ENCODE results near the gene DOCK10.

Gene DOCK10

GRCh38 chr2:224751996-224752698, 290.1 kb downstream of the DOCK10 start:
- no peak overlapping the region for H2AFZ ChIP-seq (ENCODE audit: low read length)
- no CpG with 5 or more reads among the region's 5 CpGs for WGBS, 2 donors (ENCODE audit: extremely low coverage in 2 of 2, insufficient read length in 2 of 2, insufficient replicate concordance in 1 of 2)

GRCh38 chr2:224749136-224749535, 293.1 kb downstream of the DOCK10 start:
- DNase-seq (ENCODE audit: low spot score), result no peak
- H3K14ac ChIP-seq (ENCODE audit: low read length), result no peak overlapping the region
- H3K4me1 ChIP-seq (ENCODE audit: control insufficient read depth in 2 of 2, insufficient read depth in 1 of 2, low read depth in 1 of 2, low read length in 2 of 2), result no peaks in the 10 kb centered on the region
- H3K36me3 ChIP-seq (replicated peaks in 1 of 2; ENCODE audit: control insufficient read depth in 2 of 2, insufficient read depth in 2 of 2, low read length in 2 of 2), result no peaks in the 10 kb centered on the region
- no peaks in the 10 kb centered on the region for H3K79me1 ChIP-seq (ENCODE audit: low read depth, low read length)
- H2BK120ac ChIP-seq (ENCODE audit: low read depth, low read length), result no peak overlapping the region
- no peak overlapping the region for H3K4ac ChIP-seq (ENCODE audit: low read length)
- WGBS, 2 donors (ENCODE audit: extremely low coverage in 2 of 2, insufficient read length in 2 of 2, insufficient replicate concordance in 1 of 2), result no CpG with 5 or more reads among the region's 1 CpG
- no peak overlapping the region for H2AFZ ChIP-seq (ENCODE audit: low read length)
- no peak overlapping the region for H3K27ac ChIP-seq (replicated peaks; ENCODE audit: low read length)
- no peak overlapping the region for H3K18ac ChIP-seq (ENCODE audit: low read length)
- no peak overlapping the region for H2BK12ac ChIP-seq (ENCODE audit: low read length)
- H3K4me3 ChIP-seq (ENCODE audit: low read length in 2 of 2), result no peak overlapping the region
- no peak overlapping the region for H3K23ac ChIP-seq (ENCODE audit: low read depth, low read length, poor library complexity)
- no peak overlapping the region for H3K9ac ChIP-seq (ENCODE audit: low read depth, low read length, poor library complexity)
- no peak overlapping the region for H4K8ac ChIP-seq (ENCODE audit: low read depth, low read length)
- no peaks in the 10 kb centered on the region for H3K27me3 ChIP-seq (ENCODE audit: control insufficient read depth in 3 of 3, insufficient read depth in 3 of 3, low read depth in 1 of 3, low read length in 3 of 3)
- H4K91ac ChIP-seq (ENCODE audit: low read depth, low read length, poor library complexity), result no peak overlapping the region
- H3K9me3 ChIP-seq (replicated peaks in 1 of 2; ENCODE audit: control insufficient read depth in 2 of 2, insufficient read depth in 1 of 2, low read depth in 1 of 2, low read length in 2 of 2), result no peaks in the 10 kb centered on the region
- no peak overlapping the region for H2BK15ac ChIP-seq (ENCODE audit: low read length)
- no peak overlapping the region for H2BK5ac ChIP-seq (ENCODE audit: low read length)
- no peak overlapping the region for H3K4me2 ChIP-seq (ENCODE audit: insufficient read depth, low read length, poor library complexity, severe bottlenecking)
- no peak overlapping the region for H2AK5ac ChIP-seq (ENCODE audit: low read depth, low read length)

More at GRCh38 chr2:224751996-224752698, 290.1 kb downstream of the DOCK10 start:
- Histone ChIP-seq H2BK15ac (ENCODE audit: low read length) (no peak overlapping the region), H2BK5ac (ENCODE audit: low read length) (no peak overlapping the region), H3K79me1 (ENCODE audit: low read depth, low read length) (no peaks in the 10 kb centered on the region), H3K23ac (ENCODE audit: low read depth, low read length, poor library complexity) (no peak overlapping the region), H3K27ac (replicated peaks; ENCODE audit: low read length) (no peak overlapping the region), H4K91ac (ENCODE audit: low read depth, low read length, poor library complexity) (no peak overlapping the region), H4K8ac (ENCODE audit: low read depth, low read length) (no peak overlapping the region), H2BK120ac (ENCODE audit: low read depth, low read length) (no peak overlapping the region), H3K4me2 (ENCODE audit: insufficient read depth, low read length, poor library complexity, severe bottlenecking) (no peak overlapping the region), H3K9ac (ENCODE audit: low read depth, low read length, poor library complexity) (no peak overlapping the region), H3K18ac (ENCODE audit: low read length) (no peak overlapping the region), H3K4me1 (ENCODE audit: control insufficient read depth in 2 of 2, insufficient read depth in 1 of 2, low read depth in 1 of 2, low read length in 2 of 2) (no peaks in the 10 kb centered on the region), H3K9me3 (replicated peaks in 1 of 2; ENCODE audit: control insufficient read depth in 2 of 2, insufficient read depth in 1 of 2, low read depth in 1 of 2, low read length in 2 of 2) (no peaks in the 10 kb centered on the region), H3K27me3 (ENCODE audit: control insufficient read depth in 3 of 3, insufficient read depth in 3 of 3, low read depth in 1 of 3, low read length in 3 of 3) (no peaks in the 10 kb centered on the region), H2BK12ac (ENCODE audit: low read length) (no peak overlapping the region), H3K4me3 (ENCODE audit: low read length in 2 of 2) (no peak overlapping the region), H2AK5ac (ENCODE audit: low read depth, low read length) (no peak overlapping the region), H3K4ac (ENCODE audit: low read length) (no peak overlapping the region), H3K36me3 (replicated peaks in 1 of 2; ENCODE audit: control insufficient read depth in 2 of 2, insufficient read depth in 2 of 2, low read length in 2 of 2) (no peaks in the 10 kb centered on the region), H3K14ac (ENCODE audit: low read length) (no peak overlapping the region)
- no peak for DNase-seq (ENCODE audit: low spot score)

- H3K18ac ChIP-seq (ENCODE audit: low read length), result peak overlapping the region; percentile 75
- H4K91ac ChIP-seq (ENCODE audit: low read depth, low read length, poor library complexity), result no peak overlapping the region
- H3K23ac ChIP-seq (ENCODE audit: low read depth, low read length, poor library complexity), result no peak overlapping the region
- H3K27me3 ChIP-seq (ENCODE audit: control insufficient read depth in 3 of 3, insufficient read depth in 3 of 3, low read depth in 1 of 3, low read length in 3 of 3), result no peaks in the 10 kb centered on the region
- peak overlapping the region; percentile 43 for H4K8ac ChIP-seq (ENCODE audit: low read depth, low read length)
- H3K9ac ChIP-seq (ENCODE audit: low read depth, low read length, poor library complexity), result no peak overlapping the region
- H2BK5ac ChIP-seq (ENCODE audit: low read length), result no peak overlapping the region
- peak overlapping the region; percentile 8 for H2AFZ ChIP-seq (ENCODE audit: low read length)
- H3K9me3 ChIP-seq (replicated peaks in 1 of 2; ENCODE audit: control insufficient read depth in 2 of 2, insufficient read depth in 1 of 2, low read depth in 1 of 2, low read length in 2 of 2), result no peaks in the 10 kb centered on the region
- H2BK120ac ChIP-seq (ENCODE audit: low read depth, low read length), result no peak overlapping the region
- no peak overlapping the region for H3K4me2 ChIP-seq (ENCODE audit: insufficient read depth, low read length, poor library complexity, severe bottlenecking)
- no peak overlapping the region for H3K27ac ChIP-seq (replicated peaks; ENCODE audit: low read length)
- H3K4me3 ChIP-seq (ENCODE audit: low read length in 2 of 2), result no peak overlapping the region
- no peak overlapping the region for H2BK12ac ChIP-seq (ENCODE audit: low read length)
- H3K4ac ChIP-seq (ENCODE audit: low read length), result no peak overlapping the region
- WGBS, 2 donors (ENCODE audit: extremely low coverage in 2 of 2, insufficient read length in 2 of 2, insufficient replicate concordance in 1 of 2), result no CpG with 5 or more reads among the region's 4 CpGs
- no peak for DNase-seq (ENCODE audit: low spot score)
- no peaks in the 10 kb centered on the region for H3K4me1 ChIP-seq (ENCODE audit: control insufficient read depth in 2 of 2, insufficient read depth in 1 of 2, low read depth in 1 of 2, low read length in 2 of 2)
- no peak overlapping the region for H2BK15ac ChIP-seq (ENCODE audit: low read length)
- H2AK5ac ChIP-seq (ENCODE audit: low read depth, low read length), result no peak overlapping the region
- H3K14ac ChIP-seq (ENCODE audit: low read length), result no peak overlapping the region
- H3K79me1 ChIP-seq (ENCODE audit: low read depth, low read length), result no peaks in the 10 kb centered on the region
- no peaks in the 10 kb centered on the region for H3K36me3 ChIP-seq (replicated peaks in 1 of 2; ENCODE audit: control insufficient read depth in 2 of 2, insufficient read depth in 2 of 2, low read length in 2 of 2)
Observed at GRCh38 chr2:224747765-224748164, 294.5 kb downstream of the DOCK10 start.

GRCh38 chr2:224736227-224736626, 306.0 kb downstream of the DOCK10 start:
- WGBS, 2 donors (ENCODE audit: extremely low coverage in 2 of 2, insufficient read length in 2 of 2, insufficient replicate concordance in 1 of 2), result no CpG with 5 or more reads among the region's 1 CpG
- no peak overlapping the region for H3K9ac ChIP-seq (ENCODE audit: low read depth, low read length, poor library complexity)
- H3K23ac ChIP-seq (ENCODE audit: low read depth, low read length, poor library complexity), result no peak overlapping the region
- no peak overlapping the region for H2AFZ ChIP-seq (ENCODE audit: low read length)
- no peak overlapping the region for H3K4me3 ChIP-seq (ENCODE audit: low read length in 2 of 2)
- H3K4ac ChIP-seq (ENCODE audit: low read length), result no peak overlapping the region
- H2BK120ac ChIP-seq (ENCODE audit: low read depth, low read length), result no peak overlapping the region
- H3K27me3 ChIP-seq (ENCODE audit: control insufficient read depth in 3 of 3, insufficient read depth in 3 of 3, low read depth in 1 of 3, low read length in 3 of 3), result no peaks in the 10 kb centered on the region
- H3K79me1 ChIP-seq (ENCODE audit: low read depth, low read length), result no peaks in the 10 kb centered on the region
- no peak overlapping the region for H4K91ac ChIP-seq (ENCODE audit: low read depth, low read length, poor library complexity)
- H3K14ac ChIP-seq (ENCODE audit: low read length), result no peak overlapping the region
- DNase-seq (ENCODE audit: low spot score), result no peak
- H3K36me3 ChIP-seq (replicated peaks in 1 of 2; ENCODE audit: control insufficient read depth in 2 of 2, insufficient read depth in 2 of 2, low read length in 2 of 2), result no peaks in the 10 kb centered on the region
- no peak overlapping the region for H2AK5ac ChIP-seq (ENCODE audit: low read depth, low read length)
- H2BK15ac ChIP-seq (ENCODE audit: low read length), result no peak overlapping the region
- no peak overlapping the region for H4K8ac ChIP-seq (ENCODE audit: low read depth, low read length)
- no peak overlapping the region for H3K18ac ChIP-seq (ENCODE audit: low read length)
- no peak overlapping the region for H3K27ac ChIP-seq (replicated peaks; ENCODE audit: low read length)
- H2BK12ac ChIP-seq (ENCODE audit: low read length), result no peak overlapping the region
- H3K9me3 ChIP-seq (replicated peaks in 1 of 2; ENCODE audit: control insufficient read depth in 2 of 2, insufficient read depth in 1 of 2, low read depth in 1 of 2, low read length in 2 of 2), result peaks cover 4 to 6% of the 10 kb centered on the region in 2 donors
- H3K4me2 ChIP-seq (ENCODE audit: insufficient read depth, low read length, poor library complexity, severe bottlenecking), result no peak overlapping the region
- H2BK5ac ChIP-seq (ENCODE audit: low read length), result no peak overlapping the region
- no peaks in the 10 kb centered on the region for H3K4me1 ChIP-seq (ENCODE audit: control insufficient read depth in 2 of 2, insufficient read depth in 1 of 2, low read depth in 1 of 2, low read length in 2 of 2)

Measured in neuronal stem cell (in vitro differentiated cells).